HG02759 (cell line): Measurements from ENCODE around the gene TNNC1.

Experiments used
- ATAC-seq: cut with Tn5 transposase; IDR thresholded peaks from one replicate; pipeline ENCODE4 v1.9.1; 2021; ENCODE audit warnings: mild to moderate bottlenecking, moderate library complexity; ENCODE audit not compliant: unreplicated experiment

The TNNC1 gene

GRCh38 chr3:52443791-52444687 is 9.8 kb downstream of the TNNC1 start:
- no peak for ATAC-seq

- ATAC-seq = no peak
Measured at GRCh38 chr3:52443268-52443610, 10.6 kb downstream of the TNNC1 start.

GRCh38 chr3:52442409-52443267 is 11.2 kb downstream of the TNNC1 start:
- ATAC-seq = no peak

- no peak for ATAC-seq
Measured at GRCh38 chr3:52441772-52442332, 12.0 kb downstream of the TNNC1 start.

GRCh38 chr3:52441091-52441771 is 12.6 kb downstream of the TNNC1 start:
- ATAC-seq = no peak

- ATAC-seq = no peak
Measured at GRCh38 chr3:52440671-52441070, 13.2 kb downstream of the TNNC1 start.

GRCh38 chr3:52440249-52440551 is 13.6 kb downstream of the TNNC1 start:
- no peak for ATAC-seq

- ATAC-seq = no peak
Measured at GRCh38 chr3:52439426-52440248, 14.2 kb downstream of the TNNC1 start.

- ATAC-seq = no peak
Measured at GRCh38 chr3:52438579-52439425, 15.0 kb downstream of the TNNC1 start.

GRCh38 chr3:52438104-52438376 is 15.8 kb downstream of the TNNC1 start:
- no peak for ATAC-seq

- no peak for ATAC-seq
Measured at GRCh38 chr3:52437326-52438103, 16.3 kb downstream of the TNNC1 start.

GRCh38 chr3:52436500-52437149 is 17.2 kb downstream of the TNNC1 start:
- no peak for ATAC-seq

GRCh38 chr3:52435246-52436101 is 18.4 kb downstream of the TNNC1 start:
- no peak for ATAC-seq

GRCh38 chr3:52434491-52435115 is 19.2 kb downstream of the TNNC1 start:
- no peak for ATAC-seq

GRCh38 chr3:52433996-52434479 is 19.8 kb downstream of the TNNC1 start:
- ATAC-seq = no peak

GRCh38 chr3:52433328-52433995 is 20.4 kb downstream of the TNNC1 start:
- no peak for ATAC-seq
